HG03442 (cell line): Measurements from ENCODE around the gene SEL1L3.
"Not testable (repeated sequence)": the region's sequence is repeated elsewhere in the genome, so short reads cannot be mapped to it uniquely, and the experiment has no call there.

Experiments used
- ATAC-seq: cut with Tn5 transposase; IDR thresholded peaks from one replicate; pipeline ENCODE4 v1.9.1; 2021; ENCODE audit warnings: mild to moderate bottlenecking, moderate library complexity; ENCODE audit not compliant: unreplicated experiment

The SEL1L3 gene

DNA sequence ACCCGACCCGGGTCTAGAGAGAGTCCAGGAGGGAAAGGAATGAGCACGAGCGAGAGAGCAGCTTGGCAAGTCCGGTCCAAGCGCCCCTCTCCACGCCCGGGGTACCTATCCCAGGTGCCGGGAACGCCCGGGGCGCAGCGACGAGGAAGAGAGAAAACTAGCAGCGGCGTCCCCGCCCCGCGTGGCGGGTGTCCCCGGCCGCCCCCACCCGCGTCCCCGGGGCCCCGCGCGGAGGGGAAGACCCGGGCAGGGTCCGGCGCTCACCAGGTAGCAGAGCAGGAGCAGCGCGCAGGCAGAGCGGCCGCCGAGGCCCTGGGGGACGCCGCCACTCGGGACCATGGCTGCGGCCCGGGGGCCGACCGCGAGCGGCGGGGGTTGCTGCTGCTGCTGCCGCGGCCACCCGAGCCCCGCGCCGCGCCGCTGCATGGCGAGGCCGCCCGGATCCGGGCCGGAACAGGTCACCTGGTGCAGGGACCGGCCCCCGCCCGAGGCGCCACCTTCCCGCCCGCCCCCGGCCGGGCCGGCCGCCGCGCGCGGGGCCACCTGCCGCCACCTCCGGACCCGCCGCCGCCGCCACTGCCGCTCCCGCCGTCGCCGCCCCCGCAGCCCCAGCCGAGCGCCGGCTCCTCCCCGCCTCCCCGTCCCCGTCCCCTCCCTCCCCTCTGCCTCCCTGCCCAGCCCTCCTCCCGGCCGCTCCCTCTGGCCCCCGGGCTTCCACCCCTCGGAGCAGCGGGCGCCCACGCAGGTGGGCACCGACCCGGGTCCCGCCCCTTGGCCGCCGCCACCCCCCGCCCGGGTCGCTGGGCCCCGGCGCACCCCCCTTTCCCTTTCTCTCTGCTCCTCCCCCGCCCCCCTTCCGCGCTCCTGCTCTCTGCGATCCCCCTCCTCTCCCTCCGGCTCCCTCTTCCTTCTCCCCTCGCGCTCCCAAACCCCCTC is at the start of gene SEL1L3:
Gene SEL1L3 (minus strand): TSS at position 578 of the 936 bp plus-strand sequence. CDS start 152 bp downstream, at position 426.
- ATAC-seq: peak; percentile 40

DNA sequence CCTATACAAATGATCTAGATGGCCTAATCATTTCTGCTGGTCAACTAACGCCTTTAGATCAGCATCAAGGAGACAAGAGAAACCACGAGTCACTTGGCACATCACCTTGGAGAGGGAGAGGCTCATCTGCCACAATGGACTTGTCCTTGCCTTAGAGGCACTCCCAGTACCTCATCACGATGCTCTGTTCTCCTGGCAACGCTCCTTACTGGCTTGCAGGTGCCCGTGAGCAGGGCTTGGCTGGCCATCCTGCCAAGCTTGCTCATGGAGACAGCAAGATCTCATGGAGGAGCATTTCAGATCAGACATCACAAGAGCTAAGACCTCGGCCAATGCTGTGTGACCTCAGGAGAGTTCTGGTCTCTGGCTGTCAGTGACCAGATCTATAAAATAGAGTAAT is 48.6 kb upstream of the SEL1L3 start:
- no peak for ATAC-seq

DNA sequence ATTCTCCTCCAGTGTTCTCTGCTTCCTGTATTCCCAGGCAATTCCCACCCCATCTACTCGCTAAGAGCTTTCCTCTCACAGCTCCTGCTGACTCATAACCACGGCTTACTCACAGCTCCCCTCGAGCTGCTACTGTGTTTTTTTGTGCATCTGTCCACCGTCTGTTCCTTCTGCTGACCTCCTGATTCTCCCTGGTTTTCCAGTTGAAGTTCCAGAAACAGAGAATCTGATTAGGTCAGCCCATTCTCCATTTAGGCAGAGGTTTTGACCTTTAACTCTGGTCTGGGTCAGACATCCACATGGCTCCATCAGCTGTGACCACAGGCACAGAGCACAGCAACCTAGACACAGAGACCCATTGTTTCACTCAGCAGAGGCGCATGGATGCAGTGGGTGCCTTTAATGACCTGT is 45.7 kb upstream of the SEL1L3 start:
- ATAC-seq: no peak

DNA sequence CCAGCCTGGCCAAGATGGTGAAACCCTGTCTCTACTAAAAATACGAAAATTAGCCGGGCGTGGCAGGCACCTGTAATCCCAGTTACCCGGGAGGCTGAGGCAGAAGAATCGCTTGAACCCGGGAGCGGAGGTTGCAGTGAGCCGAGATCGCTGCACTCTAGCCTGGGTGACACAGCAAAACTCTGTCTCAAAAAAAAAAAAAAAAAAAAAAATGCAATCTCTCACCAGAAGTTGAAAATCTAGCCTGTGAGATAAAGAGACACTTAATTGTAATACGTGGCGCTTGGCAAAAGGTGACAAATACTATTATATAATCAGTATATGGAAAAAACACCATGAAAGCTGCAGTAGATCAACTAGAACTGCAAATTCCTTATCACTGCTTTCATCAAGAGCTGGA is 43.3 kb upstream of the SEL1L3 start:
- ATAC-seq: not testable (repeated sequence)

DNA sequence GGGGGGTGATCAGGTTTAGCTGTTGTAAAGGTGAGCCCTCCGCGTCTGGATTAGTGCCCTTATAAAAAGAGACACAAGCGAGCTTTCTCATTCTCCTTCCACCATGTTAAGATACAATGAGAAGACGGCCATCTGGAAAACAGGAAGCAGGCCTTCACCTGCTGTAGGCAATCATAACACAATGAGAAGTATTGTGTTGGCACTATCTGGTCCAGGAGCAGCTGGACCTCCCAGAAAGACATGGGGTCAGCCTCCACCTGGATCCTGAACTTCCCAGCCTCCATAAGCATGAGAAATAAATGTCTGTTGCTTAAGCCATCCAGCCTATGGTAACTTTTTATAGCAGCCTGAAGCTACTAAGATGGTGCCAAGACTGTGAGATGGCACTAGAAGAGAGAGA is 42.6 kb upstream of the SEL1L3 start:
- no peak for ATAC-seq

DNA sequence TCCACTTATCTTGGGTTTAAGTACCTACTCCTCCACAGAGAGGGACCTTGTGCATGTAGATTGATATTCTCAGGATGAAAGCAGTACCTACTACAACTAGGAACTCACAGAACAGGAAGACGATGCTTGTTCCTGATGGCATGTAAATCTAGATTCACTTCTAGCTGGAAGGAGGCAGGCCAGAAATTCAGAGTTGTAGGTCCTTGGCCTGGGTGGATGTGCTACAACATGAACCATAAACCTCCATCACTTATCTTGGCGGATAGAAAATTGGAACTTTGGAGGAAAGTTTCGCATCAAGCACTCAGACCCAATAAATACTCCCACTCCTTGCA is 41.9 kb upstream of the SEL1L3 start:
- ATAC-seq: no peak

DNA sequence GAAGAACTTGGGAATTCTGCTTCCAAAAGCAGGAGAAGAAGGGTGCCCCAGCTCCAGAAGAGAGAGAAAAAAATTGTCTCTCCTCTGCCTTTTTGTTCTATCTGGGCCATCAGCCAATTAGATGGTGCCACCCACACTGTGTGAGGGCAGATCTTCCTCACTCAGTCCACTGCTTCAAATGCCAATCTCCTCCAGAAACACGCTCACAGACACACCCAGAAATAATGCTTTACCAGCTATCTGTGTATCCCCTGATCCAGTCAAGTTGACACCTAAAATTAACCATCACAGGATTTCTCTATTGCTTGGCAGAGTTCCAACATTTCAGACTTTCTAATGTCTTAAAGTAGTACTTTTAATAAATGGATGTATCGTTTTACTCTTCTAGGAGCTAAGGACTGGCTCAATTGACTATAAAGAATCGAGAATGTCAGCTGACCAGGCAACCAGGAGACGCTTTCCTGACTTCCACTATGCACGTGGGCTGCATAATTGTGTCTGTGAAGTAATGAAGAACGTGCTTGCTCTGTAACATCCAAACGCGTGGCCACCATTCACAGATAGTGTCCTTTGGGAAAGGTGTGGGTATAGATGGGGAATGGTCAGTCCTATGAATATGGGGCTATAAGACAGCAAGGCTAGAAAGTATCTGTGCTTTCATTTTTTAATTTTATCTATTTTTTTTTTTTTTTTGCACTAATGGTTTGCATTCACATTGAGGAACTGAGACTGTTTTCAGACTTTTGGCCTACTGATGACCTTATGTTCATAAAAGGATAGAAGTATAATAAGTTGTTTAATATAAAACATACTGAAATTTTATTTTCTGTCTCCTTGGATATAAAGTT is 41.3 kb upstream of the SEL1L3 start:
- ATAC-seq: no peak

DNA sequence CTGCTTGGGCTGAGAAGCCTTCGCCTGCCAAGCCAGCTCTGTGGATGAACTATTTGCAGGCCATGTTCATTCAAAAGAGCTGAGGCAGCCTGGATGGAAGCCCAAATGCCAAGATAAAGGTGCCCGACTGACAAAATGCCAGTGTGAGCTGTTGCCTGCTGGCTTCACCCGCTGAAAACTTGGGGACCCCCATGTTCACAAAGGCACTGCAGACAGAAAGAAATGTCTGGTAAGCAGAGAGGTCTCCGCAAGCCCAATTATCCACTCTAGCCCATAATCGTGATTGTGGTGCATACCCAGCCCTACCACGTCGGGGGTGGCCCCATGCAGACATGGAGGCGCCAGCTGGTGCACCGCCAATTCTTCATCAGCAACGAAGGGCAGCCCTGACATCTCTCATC is 38.2 kb upstream of the SEL1L3 start:
- ATAC-seq: no peak

DNA sequence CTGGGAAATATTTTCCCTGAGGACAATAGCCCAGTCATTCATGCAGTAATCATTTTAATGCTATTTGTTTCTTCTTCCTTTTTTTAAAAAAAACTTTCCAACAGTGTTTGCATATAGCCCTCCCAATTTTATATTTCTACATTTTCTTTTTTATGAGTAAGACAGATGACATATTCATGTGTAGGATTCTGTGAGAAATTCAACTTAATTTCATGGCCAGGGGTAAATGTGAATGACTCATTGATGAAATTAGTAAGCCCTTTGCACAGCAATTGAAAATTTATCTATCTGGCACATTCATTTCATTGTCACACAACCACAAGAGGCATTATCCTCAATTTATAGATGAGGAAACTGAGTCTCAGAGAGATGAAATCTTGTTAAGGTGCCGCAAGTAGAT is 37.5 kb upstream of the SEL1L3 start:
- ATAC-seq: no peak

DNA sequence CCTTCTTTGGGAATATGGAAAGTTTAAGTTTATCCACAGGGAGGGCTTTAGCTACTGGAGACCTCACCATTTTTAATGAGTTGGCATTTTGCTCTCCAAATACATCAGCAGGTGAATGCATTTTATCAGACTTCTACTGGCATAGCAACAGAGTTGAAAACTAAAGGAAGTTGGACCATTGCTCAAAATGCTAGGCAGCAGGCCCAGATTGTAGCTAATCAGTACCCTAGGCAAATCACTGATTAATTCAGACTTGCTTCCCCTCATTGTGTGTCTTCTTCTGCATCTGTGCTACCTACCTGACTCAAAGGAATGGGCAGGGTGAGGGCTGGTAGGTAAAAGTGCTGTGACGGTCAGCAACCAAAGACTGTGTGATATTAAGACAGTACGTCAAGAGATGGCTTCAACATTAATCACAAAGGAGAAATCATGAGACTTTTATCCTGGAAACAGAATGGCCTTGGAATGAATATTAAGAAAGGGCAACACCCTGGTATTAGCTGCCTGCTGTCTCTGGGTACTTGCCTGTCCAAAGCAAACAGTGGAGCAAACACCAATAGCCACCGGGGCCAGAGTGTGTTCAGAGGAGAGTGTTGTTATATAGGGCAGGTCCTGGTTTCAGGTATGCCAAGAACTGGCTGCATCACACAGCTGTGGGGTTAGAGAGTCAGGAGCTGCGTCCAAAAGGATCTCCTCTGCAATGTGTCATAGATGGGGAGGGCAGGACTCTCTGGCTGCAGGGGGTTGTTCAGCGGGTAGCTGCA is 34.2 kb upstream of the SEL1L3 start:
- no peak for ATAC-seq

DNA sequence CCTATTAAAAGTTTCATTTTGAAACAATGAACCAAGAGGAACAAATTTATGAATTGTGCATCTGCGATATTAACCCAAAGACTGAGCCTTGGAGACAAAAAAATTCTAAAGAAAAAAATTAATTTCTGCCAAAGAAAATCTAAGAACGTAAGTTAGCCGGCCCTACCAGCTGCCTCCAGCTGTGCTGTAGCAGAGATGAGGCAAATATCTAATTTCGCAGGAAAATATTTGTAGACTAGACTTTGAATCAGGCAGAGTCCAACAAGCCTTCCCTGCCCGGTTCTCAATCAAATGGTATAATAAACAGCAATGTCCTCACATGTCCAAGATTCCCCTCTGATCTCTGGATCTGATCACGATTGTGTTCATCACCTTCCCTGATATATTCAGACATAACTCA is 30.0 kb upstream of the SEL1L3 start:
- no peak for ATAC-seq

DNA sequence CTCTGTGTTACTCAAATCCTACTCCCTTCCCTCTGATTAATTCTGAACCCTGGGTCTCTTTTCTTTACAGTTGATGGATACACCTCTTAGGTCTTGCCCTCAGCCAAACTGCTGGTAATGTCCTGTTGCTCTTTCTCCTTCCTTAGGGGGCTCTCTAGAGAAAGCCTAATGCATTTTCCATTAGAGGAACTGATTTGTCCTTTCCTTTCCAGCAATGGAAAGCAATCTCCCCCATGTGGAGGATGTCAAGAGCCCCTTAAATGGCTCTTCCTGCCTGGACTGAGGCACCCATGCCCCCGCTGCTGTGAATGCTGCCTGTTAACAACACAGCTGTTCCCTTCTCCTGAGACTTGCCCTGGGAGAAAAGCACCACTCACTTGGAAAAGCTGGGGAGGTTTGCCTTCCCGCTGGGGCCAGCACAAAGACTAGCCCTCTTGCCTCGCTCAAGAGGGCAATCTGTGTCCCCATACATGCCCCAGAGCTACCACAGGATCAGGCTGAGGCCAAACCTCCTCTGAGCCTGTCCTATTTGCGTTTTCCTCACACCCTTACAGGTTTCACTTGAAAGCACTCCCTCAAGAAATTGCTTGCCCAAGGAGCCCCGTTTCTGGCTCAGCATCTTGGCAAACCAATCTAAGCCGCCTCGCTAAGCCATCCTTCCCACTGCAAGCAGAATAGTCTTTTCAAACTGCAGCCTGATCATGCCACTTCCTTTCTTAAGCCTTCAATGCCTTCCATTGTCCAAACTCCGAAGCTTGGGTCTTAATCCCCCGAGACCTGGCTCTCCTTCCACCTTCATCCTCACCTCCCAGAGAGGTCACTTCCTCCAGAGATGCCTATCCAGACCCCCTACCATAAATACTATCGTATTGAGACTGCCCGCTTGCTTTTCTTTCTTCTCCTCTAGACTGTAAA is 28.0 kb upstream of the SEL1L3 start:
- no peak for ATAC-seq

DNA sequence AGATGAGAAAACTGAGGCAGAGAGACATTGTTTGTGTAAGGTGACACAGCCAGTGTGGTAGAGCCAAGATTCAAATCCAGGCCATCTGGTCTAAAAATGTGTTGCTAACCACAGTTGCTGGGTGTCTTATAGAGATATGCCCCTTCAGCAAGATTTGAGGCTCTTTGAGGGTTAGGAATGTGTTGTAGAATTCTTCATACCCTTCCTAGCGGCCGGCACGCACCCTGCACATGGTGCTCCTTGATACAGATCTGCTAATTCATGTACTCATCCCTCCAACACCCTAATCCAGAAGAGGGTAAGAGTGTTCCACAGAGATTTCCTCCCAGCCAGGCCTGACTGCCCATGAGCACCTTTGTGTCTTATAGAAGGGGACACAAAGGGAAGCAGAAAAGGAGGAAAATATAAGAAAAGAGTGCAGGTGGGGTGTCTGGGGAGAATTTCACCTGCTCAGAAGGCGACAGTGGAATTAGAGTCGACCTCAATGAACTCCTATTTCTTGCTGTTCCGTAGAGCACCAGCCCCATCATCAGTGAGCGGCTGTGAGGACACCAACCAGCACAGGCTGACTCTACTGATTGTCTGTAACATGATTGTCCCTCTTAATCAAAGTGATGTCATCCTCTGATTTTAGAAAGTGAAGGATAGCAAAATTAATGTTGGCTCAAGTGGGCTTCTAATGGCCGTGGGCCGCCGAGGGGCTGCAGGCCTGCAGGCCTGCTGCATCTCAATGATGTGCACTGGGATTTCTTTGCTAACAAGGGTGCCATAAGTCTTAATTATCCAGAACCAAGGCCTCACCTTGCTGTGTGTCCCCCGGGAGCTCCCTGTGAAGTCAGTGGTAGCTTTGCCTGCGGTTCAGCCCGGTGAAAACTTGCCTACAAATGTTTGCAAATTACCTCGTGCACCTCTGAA is 27.1 kb upstream of the SEL1L3 start:
- no peak for ATAC-seq

DNA sequence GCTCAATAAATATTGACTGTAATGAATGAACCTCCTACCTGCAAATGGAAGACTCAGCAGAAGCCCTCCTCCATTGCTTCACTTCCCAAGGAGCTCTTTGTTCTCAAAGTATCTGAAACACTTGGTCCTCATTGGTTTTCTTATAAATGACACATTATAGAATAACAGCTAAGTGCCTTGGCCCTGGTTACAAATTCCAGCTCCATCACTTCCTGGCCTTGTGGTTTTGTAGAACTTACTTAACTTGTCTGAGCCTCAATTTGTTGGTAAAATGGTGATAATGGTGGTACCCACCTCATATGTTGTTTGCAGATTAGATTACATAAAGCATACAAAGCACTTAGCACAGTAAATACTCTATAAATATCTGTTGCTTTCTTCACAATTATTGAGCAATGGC is 26.0 kb upstream of the SEL1L3 start:
- no peak for ATAC-seq

DNA sequence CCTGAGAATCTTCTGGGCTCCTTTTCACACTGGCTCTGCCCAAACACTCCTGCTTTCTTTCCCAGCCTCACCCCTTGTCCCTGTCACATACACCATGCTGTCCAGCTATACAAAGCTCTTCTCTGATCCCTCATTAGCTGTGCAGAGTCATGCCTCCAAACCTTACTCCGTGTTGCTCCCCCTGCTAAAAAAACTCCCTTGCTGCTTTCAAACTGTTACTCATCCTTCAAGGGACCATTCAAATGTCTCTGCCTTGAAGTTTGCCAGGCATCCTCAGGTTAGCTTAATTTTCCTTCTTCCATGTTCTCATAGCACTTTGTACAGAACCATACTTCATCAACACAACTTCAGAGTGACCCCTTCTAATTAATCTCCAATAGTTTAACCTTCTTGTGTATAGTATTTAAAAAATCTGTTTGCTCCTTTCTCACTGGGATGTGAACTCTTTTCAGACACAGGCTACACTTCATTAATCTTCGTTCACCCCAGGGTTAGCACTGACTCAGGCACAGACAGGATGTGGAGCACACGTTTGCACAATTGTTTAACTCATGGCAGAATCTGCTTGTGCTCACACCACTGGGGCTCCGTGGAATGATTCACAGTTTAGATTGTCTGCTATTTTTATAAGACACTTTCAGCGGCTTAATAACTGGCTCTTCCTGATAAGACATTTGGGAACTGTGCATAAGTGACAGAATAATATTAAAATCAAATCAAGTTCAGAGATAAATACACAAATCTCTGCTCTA is 21.4 kb upstream of the SEL1L3 start:
- ATAC-seq: peak; percentile 49

DNA sequence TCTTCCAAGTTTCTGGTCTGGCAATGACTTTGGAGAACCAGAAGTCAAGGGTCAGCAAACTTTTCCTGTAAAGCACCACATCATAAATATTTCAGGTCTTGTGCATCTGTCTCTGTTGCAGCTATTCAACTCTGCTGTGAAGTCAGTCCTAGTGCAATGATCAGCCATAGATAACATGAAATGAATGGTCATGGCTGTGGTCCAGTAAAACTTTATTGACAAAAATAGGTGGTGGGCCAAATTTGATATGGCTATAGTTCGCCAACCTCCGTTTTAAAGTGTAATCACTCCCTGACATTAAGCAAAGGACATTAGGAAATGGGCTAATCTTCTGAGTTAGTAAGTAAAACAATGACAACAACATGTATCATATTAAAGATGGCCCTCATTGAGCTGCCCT is 20.8 kb upstream of the SEL1L3 start:
- no peak for ATAC-seq

DNA sequence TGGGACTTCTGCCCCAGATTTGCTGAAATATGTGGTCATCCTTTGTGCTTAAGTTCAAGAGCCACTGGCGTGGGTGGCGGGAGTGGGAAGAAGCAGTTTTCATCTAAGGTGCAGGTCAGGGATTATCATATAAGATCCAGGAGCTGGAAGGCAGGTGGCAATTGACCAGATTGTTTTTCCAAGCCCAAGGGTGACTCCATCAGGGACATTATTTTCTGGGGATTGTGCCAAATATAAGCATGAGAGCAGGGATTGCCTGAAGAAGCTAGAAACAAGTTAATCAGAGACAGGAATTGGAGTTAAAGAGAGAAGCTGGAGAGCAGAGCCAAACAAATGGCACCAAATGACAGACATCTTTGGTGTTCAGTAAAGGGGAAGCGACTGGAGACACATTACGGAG is 19.4 kb upstream of the SEL1L3 start:
- no peak for ATAC-seq

DNA sequence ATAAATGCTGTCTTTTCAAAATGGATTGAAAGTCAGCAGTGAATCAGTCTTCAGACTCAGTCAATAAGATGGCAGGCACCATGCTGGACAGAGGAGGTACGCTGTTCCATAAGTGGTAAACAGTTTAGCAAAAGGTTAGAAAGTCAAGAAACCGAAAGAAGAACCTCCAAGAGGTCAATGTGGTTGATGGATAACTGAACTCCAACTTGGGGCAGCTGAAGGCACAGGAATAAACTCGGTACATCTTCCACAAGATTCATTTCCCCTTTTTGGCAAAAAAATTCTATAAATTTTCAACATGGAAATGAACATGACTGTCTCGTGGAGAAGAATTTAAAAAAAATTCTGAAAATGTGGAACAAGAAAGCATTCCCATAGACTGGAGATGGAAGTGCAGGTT is 18.4 kb upstream of the SEL1L3 start:
- no peak for ATAC-seq
